GM18861 (cell line): Measurements from ENCODE around the gene CASR.
A peak's percentile ranks its signal among the peaks of the same experiment; 100 is the strongest.

Source experiments
- ATAC-seq: cut with Tn5 transposase; IDR thresholded peaks from one replicate; pipeline ENCODE4 v1.9.1; 2021; ENCODE audit not compliant: unreplicated experiment

CASR gene

DNA sequence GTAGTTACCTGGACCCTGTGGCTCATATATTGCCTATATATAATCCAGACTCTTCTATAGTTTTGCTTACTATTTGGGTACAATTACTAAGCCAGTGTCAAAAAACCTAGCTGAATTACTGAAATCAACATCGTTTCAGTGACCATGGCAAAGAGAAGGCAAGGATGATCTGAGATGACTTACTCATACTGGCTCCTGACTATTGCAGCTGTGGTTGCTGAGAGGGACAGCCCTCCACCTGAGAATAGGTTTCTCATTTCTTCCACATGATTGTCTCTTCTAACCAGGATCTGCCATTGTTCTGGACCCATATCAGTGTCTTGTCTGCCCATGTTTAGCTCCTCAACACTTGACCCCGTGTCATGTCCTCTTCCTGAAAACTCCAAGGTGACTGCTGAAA, 30.2 kb downstream of the CASR start:
- ATAC-seq: no peak

DNA sequence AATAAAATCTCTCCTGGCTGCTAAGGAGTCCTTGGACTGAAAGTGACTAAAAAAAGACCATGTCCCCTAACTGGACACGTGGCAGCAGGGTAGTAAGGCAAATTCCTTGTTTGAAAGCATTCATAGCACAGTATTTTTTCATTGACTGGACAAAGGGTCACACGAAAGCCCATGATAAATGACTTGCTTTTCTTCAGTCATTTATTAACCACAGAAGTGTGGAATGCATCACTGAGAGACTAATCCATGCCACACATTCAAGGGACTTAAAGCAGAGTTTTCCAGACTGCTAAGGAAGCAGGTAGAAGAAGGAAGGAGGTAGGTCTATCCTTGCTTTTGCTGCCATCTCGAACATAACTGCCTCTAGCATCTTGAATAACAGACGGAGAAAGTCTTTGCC, 31.2 kb downstream of the CASR start:
- no peak for ATAC-seq

DNA sequence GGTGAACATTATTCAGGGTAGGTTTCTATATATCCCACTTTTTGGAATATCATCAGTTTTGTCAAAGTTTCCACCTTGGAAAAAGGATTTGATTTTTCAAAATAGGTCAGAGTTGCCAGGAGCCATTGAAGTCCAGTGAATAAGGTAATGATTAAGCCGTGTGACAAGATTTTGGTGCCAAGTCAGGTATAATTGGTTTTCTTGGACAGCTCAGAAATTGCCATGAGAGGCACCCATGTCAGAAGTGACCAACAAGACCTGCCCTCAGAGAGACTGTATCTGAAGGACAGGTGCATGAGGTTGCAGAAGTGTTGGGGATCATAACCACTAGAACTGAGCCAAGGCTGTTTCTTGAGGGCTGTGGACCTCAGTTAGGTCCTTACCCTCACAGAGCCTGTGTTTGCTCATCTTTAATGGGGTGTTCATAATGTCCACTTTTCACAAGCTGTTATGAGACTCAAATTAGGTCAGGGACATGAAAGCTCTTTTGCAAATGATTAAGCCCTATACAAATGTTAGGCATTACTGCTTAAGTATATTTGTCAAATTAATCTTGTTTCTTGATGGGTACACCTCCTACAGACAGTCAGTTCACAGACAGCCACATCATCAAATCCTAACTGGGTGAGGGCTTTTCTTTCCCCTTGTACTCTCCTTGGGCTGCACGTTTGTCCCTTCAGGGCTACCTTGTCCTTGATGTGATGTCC, 32.3 kb downstream of the CASR start:
- ATAC-seq: no peak

DNA sequence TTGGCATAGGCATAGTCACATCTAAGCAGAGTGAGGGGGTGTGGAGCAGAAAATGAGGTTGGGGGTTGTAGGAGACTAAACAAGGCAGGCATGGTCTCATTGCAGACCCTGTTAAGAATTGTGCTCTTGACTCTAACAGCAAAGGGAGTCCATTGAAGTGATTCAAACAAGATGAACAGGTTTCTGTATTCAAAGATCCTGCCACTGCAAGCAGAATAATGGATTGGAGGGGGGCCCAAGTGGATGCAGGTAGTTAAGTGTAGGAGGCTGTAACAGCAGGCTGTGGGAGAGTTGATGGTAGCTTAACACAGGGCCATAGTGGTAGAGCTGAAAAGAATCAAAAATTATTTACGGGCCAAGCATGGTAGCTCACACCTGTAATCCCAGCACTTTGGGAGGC, 34.4 kb downstream of the CASR start:
- no peak for ATAC-seq

DNA sequence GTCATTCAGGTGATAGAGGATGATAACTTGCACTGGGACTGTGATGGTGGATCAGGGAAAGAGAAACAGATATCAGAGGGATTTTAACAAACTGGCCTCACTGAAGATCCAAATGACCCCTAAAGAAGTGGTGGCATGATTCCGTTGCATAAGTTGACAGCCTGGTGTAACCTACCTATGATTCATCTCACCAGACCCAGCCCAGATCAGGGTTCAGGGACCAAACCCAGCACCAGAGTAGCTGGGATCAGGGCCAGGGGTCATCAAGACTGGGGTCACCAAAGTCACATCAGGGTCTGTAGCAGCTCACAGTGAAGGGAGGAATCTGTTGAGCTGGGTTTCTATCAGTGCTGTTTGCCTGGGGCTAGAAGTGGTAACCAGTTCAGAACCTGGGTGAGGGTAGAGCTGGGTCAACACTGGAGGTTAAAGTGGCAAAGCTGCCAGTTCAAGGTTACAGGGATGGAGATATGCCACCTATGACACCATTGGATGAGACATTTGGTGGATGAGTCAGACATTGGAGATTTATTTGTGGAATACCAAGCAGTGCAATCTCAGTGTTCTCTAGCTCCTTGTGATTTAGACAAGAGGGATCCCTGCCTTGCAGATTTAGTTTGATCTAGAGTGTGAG, 35.9 kb downstream of the CASR start:
- no peak for ATAC-seq

DNA sequence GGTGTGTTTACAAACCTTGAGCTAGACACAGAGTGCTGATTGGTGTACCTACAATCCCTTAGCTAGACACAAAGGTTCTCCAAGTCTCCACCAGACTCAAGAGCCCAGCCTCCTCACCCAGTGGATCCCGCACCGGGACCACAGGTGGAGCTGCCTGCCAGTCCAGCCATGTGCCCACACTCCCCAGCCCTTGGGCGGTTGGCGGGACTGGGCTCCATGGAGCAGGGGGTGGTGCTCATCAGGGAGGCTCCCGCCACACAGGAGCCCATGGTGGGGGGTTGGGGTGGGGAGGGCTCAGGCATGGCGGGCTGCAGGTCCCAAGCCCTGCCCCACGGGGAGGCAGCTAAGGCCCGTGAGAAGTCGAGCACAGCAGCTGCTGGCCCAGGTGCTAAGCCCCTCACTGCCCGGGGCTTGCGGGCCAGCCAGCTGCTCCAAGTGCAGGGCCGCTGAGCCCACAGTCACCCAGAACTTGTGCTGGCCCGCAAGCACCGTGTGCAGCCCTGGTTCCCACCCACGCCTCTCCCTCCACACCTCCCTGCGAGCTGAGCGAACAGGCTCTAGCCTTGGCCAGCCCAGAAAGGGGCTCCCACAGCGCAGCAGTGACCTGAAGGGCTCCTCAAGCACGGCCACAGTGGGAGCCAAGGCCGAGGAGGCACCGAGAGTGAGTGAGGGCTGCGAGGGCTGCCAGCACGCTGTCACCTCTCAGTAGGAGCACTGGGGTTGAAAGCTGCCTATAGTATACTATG, 43.7 kb downstream of the CASR start:
- ATAC-seq: no peak

DNA sequence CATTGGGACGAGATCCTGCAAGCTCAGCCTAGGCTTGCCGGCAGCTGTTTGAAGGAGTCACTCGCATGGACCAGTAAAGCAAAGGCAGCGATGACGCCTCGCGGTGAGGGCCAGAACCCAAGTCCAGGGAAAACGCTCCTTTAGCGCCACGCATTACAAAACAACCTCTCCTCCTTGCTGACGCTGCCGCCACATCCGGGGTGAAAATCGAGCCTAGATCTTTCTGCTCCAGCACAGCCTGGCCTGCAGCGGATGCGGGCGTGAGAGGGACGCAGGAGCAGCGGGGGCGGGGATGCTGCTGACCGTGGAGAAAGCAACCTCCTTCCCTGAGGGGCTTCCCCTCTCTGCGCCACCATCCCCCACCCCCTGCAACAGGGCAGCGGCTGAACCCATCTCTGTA, 46.7 kb downstream of the CASR start:
- ATAC-seq: no peak

DNA sequence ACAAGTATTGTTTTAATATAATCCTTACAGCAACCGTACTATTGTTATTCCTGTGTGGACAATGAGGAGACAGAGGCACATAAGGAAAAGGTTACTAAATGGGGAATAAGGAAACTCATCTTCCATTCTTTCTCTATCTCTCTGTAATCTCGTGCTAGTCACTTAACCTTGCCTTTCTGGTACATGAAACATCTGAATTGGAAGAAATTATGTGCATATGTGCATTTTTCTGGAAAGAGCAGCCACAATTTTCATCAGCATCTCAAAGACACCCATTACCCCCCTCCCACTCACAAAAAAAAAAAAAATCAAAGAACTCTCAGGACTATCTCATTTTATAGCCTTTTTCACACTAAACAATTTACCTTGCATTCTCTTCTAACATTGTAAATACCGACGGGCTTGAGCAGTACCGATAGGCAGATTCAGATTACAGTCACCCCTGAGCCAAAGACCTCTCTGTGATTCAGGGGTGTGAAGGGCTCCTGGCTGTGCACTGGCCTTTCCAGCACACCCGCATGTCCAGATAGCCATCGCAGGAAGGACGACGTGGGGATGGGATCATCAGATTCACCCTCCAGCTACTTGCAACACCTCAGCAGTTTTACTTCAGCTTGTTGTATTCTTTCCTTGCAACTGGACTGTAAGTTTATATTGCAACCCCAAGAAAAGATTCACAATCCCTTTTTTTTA, 48.1 kb downstream of the CASR start:
- no peak for ATAC-seq

DNA sequence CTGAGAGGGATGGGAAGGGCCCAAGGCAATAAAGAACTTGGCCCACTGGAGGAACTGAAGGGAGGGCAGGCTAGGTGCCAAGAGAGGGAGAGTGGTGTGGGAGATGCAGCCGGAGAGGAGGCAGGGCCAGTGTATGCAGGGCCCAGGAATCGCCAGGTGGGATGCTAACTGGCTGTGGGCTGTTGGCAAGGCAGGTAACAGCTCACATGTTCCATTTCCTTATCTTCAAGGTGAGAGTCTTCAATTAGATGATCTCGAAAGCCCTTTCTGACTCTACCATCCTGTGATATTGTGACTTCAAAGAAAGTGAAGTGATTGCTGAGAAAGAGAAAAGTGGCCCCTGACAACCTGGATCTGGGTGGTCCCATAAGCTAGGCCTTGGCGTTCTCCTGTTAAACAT, 49.0 kb downstream of the CASR start:
- no peak for ATAC-seq

DNA sequence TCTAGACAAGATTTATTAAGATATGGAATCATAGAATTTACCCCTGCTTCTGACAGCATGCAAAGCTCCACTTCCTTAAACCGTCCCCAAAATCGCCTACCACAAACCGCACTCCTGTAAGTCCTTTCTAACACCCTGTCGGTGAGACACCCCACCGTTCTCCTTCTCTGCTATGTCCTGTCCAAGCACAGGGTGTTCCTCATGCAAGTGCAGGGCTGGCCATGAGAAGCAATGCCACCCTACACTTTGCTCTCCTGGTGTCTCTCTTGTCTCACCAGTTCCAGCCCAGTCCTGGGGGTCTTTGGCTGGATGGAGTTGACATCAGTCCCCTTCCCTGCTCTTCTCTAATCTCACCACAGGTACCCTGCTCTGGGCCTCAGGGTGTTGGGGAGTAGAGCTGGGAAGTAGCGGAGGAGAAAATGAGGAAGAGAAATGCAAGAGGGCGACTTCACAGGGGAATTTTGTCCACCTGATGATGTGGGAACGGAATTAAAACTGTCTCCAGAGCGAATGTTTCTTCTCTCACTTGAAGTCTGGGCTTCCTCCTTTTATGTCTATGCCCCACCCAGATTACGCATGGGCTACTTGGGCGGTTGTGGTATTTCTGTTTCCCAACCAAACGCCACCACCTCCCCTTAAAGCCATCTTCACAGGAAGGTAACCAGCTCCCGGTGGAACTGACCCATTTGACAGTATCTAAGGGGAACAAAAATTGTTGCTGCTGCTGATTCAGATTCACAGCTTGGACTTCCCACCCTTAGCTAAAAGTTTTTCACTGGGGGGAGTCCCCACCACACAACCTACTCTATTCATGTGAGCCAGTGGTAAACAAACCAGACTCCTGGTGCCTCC, 49.9 kb downstream of the CASR start:
- peak; percentile 68 for ATAC-seq

DNA sequence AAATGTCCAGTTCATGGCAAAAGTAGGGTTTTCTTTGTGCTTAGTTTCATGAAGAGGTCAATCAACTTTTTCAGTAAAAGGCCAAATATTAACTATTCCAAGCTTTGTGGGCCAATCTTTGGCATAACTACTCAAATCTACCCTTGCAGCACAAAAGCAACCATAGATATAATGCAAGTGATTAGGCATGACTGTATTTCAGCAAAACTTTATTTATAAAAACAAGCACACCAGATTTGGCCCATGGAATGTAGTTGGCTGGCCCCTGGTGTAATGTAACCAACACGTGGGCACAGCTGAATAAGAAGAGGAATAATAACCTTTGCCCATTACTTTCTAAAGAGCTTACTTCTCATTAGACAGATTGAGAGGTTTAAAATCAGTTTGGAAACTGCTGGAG, 50.6 kb downstream of the CASR start:
- ATAC-seq: no peak

DNA sequence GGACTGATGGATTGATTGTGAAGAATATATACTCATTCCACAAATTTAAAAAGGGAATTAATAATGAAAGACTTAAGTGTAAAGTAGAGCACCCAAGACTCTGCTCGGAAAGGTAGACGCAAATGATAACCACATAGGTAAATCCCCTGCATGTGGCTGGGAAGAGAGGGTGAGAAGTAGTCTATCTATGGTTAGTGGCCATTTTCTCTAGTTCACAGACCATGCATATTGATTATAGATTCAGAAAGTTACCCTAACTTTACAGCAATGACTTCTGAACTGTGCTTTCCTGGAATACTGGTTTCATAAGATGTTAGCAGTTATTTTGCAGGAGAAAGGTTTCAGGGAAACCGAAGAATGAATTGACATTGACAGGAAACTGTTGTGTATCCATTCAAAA, 51.7 kb downstream of the CASR start:
- ATAC-seq: peak; percentile 52

DNA sequence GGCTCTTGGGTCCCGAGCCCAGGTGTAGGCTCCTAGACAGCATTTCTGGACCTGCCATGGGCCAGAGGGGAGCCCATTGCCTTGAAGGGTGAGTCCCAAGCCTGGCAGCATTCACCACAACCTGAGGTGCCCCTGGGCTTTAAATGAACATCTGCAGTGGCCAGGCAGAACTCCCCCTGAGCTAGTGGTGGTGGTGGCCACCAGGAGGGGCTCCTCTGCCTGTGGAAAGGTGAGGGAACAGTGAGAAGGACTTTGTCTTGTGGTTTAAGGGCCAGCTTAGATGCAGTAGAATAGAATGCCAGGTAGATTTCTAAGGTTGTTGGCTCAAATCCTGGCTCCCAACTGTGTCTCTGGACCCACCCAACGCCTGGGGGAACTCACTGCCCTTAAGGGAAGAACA, 55.6 kb downstream of the CASR start:
- ATAC-seq: no peak

DNA sequence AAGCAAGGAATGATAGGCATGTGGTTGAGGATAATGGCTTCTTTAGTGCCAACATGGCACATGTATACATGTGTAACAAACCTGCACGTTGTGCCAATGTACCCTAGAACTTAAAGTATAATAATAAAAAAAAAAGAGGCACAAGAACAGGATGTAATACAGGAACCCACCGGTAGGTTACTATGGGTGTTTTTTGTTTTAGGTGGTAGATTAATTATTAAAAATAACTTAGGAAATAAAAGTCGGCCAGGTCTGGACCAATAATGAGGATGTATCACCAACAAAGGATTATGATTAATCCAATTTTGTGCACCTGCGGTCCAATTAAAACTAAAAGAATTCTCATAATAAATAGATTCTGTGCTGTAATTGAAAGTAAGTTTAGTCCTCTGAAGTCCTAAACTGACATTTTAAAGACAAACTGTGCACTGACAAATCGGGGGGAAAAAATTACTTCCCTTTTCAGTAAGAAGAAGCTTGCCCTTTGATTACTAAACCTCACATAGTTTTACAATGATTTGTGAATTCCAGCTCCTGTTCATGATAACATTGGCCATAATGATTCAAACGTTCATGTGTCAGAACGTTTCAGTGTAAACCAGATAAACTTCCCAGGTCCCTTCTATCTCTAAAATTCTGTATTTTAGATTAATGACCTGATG, 62.2 kb downstream of the CASR start:
- no peak for ATAC-seq

DNA sequence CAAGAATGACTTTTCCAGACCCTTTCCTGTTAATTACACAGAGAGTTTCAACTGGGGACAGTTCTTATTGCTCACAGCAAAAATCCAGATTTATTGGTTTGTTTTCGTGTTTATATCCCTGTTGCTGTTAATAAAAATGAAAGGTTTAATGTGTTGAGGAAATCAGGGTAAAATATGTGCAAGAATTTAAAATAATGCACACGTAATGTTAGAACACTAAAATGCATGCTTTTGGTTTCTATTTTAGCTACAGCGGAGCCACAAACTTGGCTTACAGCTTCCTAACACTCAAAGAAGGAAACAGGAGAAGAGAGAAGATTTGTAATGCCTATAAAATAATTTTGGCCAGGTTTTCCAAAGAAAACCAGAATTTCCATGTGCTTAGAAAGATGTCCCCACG, 62.7 kb downstream of the CASR start:
- ATAC-seq: no peak

DNA sequence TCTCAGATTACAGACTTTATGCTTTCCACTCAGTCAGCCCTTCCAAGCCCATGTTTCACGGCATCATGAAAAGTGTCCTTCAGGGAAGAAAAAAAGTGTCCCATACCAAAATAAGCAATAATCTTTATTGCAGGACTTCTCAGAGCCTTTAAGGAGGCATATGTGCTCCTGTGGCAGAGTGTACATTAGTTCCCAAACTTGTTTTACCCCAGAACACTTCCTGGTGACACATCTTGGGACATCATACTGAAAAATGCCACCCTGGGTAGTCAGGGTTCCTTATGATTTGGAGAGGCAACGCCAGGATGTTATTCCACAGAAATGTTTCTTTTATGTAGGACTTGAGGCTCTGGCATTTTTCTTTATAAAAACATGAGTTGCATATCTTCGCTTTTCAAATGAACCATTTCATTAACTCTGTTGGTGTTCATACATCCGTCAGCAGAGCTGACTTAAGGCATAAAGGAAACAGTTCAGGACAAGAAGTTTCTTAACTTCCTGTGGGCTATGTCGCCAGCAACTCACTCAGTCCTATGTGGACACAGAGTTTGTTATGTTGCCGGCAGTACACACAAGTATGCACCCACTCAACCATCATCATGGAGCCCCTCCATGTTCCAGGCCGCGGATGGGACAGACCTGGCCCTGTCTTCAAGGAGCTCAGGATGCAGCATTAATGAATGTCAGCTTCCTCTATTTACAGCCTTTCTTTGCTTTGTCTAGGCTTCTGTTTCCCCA, 63.8 kb downstream of the CASR start:
- ATAC-seq: no peak

DNA sequence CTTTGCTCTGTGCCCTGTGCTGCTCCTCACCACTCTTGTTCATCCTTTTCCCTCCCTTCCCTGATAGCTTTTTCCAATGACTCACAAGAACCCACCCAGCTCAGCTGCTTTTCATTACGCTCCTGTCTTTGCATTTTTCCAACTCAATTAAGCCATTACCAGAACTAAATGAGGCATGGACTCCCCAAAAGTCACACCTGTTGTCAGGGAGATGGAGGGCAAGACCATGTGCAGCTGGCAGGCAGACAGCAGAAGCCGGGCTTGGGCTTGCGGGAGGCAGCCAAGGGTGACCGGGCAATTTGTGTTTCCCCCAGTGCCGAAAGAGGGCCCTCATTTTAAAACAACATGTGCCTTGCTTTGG, 64.3 kb downstream of the CASR start:
- ATAC-seq: peak; percentile 47

DNA sequence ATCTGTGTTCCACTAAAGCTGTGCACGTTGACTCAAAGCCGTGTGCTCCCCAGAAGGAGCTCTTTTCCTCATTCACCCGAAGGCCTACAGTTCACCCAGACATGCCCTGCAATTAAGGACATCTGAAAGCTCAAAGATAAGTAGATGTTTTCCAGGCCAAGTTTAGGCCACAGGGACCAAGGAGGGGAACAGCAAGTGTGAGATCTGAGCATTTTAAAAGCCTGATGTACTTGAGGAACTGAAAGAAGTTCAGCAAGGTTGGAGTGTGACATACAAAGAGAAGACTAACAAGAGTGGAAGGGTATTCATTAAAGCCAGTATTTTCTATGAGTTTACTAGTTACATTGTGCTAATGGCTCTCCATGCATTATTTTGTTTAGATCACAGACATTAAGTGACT, 68.0 kb downstream of the CASR start:
- ATAC-seq: no peak

DNA sequence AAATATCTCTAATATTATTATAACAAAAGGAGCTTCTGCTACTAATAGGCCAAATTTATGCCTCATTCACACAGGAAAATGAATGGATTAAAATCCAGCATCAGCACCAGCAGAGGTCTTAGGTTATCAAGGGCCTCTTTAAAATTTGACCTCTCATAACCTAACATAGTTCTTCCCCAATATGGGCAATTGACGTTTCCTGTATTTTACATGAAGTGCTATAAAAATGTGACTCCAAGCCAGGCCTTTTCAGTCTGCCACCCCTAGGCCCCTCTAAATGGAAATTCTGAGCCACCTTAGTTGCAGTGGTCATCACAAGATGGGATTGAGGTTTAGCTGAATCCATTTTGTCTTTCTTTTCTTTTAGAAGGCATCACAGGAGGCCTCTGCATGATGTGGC, 70.1 kb downstream of the CASR start:
- no peak for ATAC-seq
